Measurements from ENCODE around the gene VAV2.
A peak's percentile ranks its signal among the peaks of the same experiment; 100 is the strongest.

Gene VAV2

DNA sequence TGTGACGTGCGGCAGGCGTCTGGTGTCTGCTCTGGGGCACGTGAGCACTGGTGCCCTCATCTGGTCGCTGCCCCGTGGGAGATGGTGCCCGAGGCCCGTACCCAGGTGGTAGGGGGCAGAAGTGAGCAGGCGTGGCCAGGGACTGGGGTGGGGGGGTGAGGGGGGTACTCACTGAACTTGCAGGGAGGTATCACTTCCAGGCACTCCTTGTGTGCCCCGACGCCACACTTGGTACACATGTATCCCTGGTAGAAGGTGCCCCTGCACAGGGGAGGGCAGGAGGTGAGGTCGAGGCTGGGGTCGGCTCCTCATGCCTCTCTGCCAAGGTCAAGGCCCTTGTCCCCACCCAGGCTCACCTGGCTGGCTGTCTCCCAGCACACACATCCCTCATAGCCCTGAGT is 208.8 kb downstream of the VAV2 start:
- no peak overlapping the region for H4K12ac ChIP-seq (ENCODE audit: low read depth, low read length)
- H3K27ac ChIP-seq (ENCODE audit: low read depth, low read length) = peak overlapping the region; percentile 62
- H4K91ac ChIP-seq (ENCODE audit: low read depth, low read length) = no peak overlapping the region
- no peak for DNase-seq
- no peaks in the 10 kb centered on the region for H3K79me2 ChIP-seq (ENCODE audit: control insufficient read depth, insufficient read depth, low read length, poor library complexity)
- H3K9me3 ChIP-seq (ENCODE audit: insufficient read depth, low read depth, low read length) = peaks cover 11% of the 10 kb centered on the region
- H3K4ac ChIP-seq (ENCODE audit: low read depth, low read length) = no peak overlapping the region
- H2BK12ac ChIP-seq (ENCODE audit: low read length) = no peak overlapping the region
- H3K4me2 ChIP-seq (ENCODE audit: low read length) = no peak overlapping the region
- no peak overlapping the region for H3K14ac ChIP-seq (ENCODE audit: low read length)
- H2AK5ac ChIP-seq (ENCODE audit: low read length) = no peak overlapping the region
- no peak overlapping the region for H2AFZ ChIP-seq (ENCODE audit: insufficient read depth, low read length, poor library complexity)
- peaks cover 5% of the 10 kb centered on the region for H3K79me1 ChIP-seq (ENCODE audit: low read length)
- H3K18ac ChIP-seq (ENCODE audit: low read length) = peak overlapping the region; percentile 1
- no peaks in the 10 kb centered on the region for H3K27me3 ChIP-seq (ENCODE audit: insufficient read depth, low read length)
- peaks cover 19 to 22% of the 10 kb centered on the region in 2 experiments for H3K4me1 ChIP-seq (ENCODE audit: control insufficient read depth in 1 of 2, insufficient read depth in 2 of 2, low read length in 2 of 2)
- H3K23ac ChIP-seq (ENCODE audit: low read length) = no peak overlapping the region
- no peak overlapping the region for H2BK120ac ChIP-seq (ENCODE audit: insufficient read depth, low read length, poor library complexity)
- no peak overlapping the region for H2BK5ac ChIP-seq (ENCODE audit: low read depth, low read length, poor library complexity)
- no CpG with 5 or more reads among the region's 13 CpGs for WGBS (ENCODE audit: extremely low coverage, insufficient coverage, insufficient read length)
- peaks cover 88% of the 10 kb centered on the region in 2 experiments for H3K36me3 ChIP-seq (ENCODE audit: control insufficient read depth in 1 of 2, insufficient read depth in 2 of 2, low read length in 2 of 2)
- H3K9ac ChIP-seq (ENCODE audit: low read length) = no peak overlapping the region
- H4K8ac ChIP-seq (ENCODE audit: low read depth, low read length) = no peak overlapping the region
- no peak overlapping the region for H3K4me3 ChIP-seq (ENCODE audit: low read depth, low read length)

DNA sequence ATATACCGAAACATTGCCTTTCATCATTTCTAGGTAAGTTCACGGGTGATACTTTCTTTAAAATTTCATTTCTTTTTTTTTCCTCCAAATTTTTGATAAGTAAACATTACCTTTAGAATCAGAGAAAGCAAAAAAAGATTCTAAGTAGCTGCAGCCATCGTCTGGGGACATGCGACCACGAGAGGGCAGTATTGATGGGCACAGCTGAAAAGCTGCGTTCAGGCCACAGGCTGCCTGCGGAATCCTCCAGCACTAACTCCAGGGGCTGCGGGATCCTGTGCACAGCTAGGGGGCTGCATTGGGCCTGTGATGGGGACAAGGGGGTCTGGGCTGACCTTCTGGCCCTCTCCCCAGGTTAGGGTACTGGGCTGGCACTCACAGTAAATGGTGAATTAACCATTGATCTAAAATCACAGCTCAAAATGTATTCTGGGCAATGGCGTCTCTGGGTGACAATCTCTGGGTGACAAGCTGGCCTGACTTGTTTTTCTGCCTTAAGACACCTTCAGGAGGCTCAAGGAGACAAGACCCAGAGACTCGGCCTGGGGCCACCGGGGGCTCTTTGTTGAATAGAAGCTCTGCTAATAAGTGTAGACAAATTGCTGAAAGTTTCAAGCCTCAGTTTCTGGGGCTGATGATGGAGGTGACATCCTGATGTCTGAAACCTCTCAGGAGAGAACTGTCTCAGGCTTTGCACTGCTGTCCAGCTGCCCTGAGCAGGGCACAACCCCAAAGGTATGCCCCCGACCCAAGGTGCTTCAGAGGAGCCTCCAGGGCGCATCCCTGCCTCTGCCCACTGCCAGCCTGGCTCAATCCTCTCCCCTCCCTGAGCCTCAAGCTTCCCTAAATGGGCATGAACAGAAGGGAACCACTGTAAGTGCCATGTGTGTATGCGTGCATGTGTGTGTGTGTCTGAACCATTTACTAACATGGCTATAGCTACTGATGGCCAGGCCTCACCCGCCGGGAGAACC is 209.7 kb downstream of the VAV2 start:
- H3K27me3 ChIP-seq (ENCODE audit: insufficient read depth, low read length) = no peaks in the 10 kb centered on the region
- H3K4ac ChIP-seq (ENCODE audit: low read depth, low read length) = no peak overlapping the region
- peak overlapping the region; percentile 1 for H3K4me2 ChIP-seq (ENCODE audit: low read length)
- peak; percentile 61 to 87 for DNase-seq
- H3K14ac ChIP-seq (ENCODE audit: low read length) = no peak overlapping the region
- H3K79me1 ChIP-seq (ENCODE audit: low read length) = peaks cover 5% of the 10 kb centered on the region
- H3K79me2 ChIP-seq (ENCODE audit: control insufficient read depth, insufficient read depth, low read length, poor library complexity) = no peaks in the 10 kb centered on the region
- H2BK120ac ChIP-seq (ENCODE audit: insufficient read depth, low read length, poor library complexity) = no peak overlapping the region
- no peak overlapping the region for H4K12ac ChIP-seq (ENCODE audit: low read depth, low read length)
- no CpG with 5 or more reads among the region's 16 CpGs for WGBS (ENCODE audit: extremely low coverage, insufficient coverage, insufficient read length)
- H2AK5ac ChIP-seq (ENCODE audit: low read length) = no peak overlapping the region
- no peak overlapping the region for H4K8ac ChIP-seq (ENCODE audit: low read depth, low read length)
- peak overlapping the region; percentile 32 for H3K18ac ChIP-seq (ENCODE audit: low read length)
- no peak overlapping the region for H2AFZ ChIP-seq (ENCODE audit: insufficient read depth, low read length, poor library complexity)
- H3K9me3 ChIP-seq (ENCODE audit: insufficient read depth, low read depth, low read length) = peaks cover 11% of the 10 kb centered on the region
- H3K4me1 ChIP-seq (ENCODE audit: control insufficient read depth in 1 of 2, insufficient read depth in 2 of 2, low read length in 2 of 2) = peaks cover 16 to 17% of the 10 kb centered on the region in 2 experiments
- H4K91ac ChIP-seq (ENCODE audit: low read depth, low read length) = peak overlapping the region; percentile 61
- H3K27ac ChIP-seq (ENCODE audit: low read depth, low read length) = peak overlapping the region; percentile 62
- H3K36me3 ChIP-seq (ENCODE audit: control insufficient read depth in 1 of 2, insufficient read depth in 2 of 2, low read length in 2 of 2) = peaks cover 89% of the 10 kb centered on the region in 2 experiments
- no peak overlapping the region for H3K23ac ChIP-seq (ENCODE audit: low read length)
- H2BK5ac ChIP-seq (ENCODE audit: low read depth, low read length, poor library complexity) = peak overlapping the region; percentile 15
- H2BK12ac ChIP-seq (ENCODE audit: low read length) = peak overlapping the region; percentile 58
- no peak overlapping the region for H3K9ac ChIP-seq (ENCODE audit: low read length)
- H3K4me3 ChIP-seq (ENCODE audit: low read depth, low read length) = no peak overlapping the region

DNA sequence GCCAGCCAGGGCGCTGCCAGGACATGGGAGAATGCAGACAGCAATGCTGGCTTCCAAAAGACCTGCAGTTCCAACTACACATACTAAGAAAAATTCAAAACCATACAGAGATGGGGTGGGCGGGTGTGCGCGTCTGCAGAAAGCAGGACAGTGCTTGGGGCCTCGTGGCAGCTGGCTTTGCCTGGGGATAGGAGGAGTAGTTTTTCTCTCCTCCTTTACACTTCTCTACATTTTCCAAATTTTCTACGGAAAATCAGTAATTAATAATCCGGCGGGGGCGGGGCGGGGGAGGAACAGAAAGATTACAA is 210.3 kb downstream of the VAV2 start:
- Histone ChIP-seq H4K8ac (ENCODE audit: low read depth, low read length) (no peak overlapping the region), H3K23ac (ENCODE audit: low read length) (no peak overlapping the region), H3K27me3 (ENCODE audit: insufficient read depth, low read length) (no peaks in the 10 kb centered on the region), H3K9ac (ENCODE audit: low read length) (no peak overlapping the region), H3K36me3 (ENCODE audit: control insufficient read depth in 1 of 2, insufficient read depth in 2 of 2, low read length in 2 of 2) (peaks cover 89 to 91% of the 10 kb centered on the region in 2 experiments), H4K91ac (ENCODE audit: low read depth, low read length) (no peak overlapping the region), H2AFZ (ENCODE audit: insufficient read depth, low read length, poor library complexity) (no peak overlapping the region), H3K79me2 (ENCODE audit: control insufficient read depth, insufficient read depth, low read length, poor library complexity) (no peaks in the 10 kb centered on the region), H3K4ac (ENCODE audit: low read depth, low read length) (no peak overlapping the region), H3K4me1 (ENCODE audit: control insufficient read depth in 1 of 2, insufficient read depth in 2 of 2, low read length in 2 of 2) (peaks cover 16 to 17% of the 10 kb centered on the region in 2 experiments), H3K14ac (ENCODE audit: low read length) (no peak overlapping the region), H3K4me2 (ENCODE audit: low read length) (no peak overlapping the region), H3K18ac (ENCODE audit: low read length) (peak overlapping the region; percentile 39), H2BK5ac (ENCODE audit: low read depth, low read length, poor library complexity) (no peak overlapping the region), H3K4me3 (ENCODE audit: low read depth, low read length) (no peak overlapping the region), H3K9me3 (ENCODE audit: insufficient read depth, low read depth, low read length) (peaks cover 11% of the 10 kb centered on the region), H3K27ac (ENCODE audit: low read depth, low read length) (no peak overlapping the region), H2BK120ac (ENCODE audit: insufficient read depth, low read length, poor library complexity) (no peak overlapping the region), H3K79me1 (ENCODE audit: low read length) (peaks cover 5% of the 10 kb centered on the region), H2AK5ac (ENCODE audit: low read length) (no peak overlapping the region), H4K12ac (ENCODE audit: low read depth, low read length) (no peak overlapping the region), H2BK12ac (ENCODE audit: low read length) (no peak overlapping the region)
- no CpG with 5 or more reads among the region's 10 CpGs for WGBS (ENCODE audit: extremely low coverage, insufficient coverage, insufficient read length)
- no peak for DNase-seq

DNA sequence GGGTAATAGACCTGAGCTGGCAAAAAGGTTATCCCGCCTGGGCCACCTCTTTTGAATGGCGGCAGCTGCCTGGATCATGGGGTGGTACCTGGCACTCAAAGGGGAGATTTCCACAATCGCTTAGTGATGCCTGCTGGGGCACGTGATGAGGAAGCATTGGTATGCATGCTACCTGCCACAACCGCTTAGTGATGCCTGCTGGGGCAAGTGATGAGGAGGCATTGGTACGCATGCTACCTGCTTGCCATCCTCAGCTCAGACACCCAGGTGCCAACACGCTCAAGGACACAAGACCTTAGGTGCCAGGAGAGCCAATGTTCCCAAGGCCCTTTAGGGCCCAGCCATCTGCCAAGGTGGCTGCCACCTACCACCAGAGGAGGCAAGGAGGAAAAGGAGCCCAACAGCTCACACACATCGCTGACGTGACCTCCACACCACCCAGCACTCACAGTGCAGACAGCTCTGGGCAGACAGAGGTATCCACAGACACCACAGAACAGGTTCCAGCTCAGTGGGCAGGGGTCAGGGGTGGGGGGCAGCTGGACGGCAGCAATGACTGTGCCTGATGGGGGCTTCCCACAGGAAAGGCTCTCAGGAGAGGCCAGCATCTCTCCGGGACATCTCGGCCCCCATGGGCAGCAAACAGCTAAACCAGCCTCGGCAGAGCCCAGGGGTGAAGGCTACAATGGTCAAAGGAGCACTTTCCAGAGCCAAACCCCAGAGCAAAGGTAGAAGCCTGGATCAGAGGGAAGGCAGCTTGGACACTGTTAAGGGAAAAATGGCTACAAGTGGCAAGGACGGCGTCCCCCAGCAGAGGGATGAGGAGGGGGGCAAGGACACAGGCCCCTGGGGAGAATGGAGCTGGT is 210.9 kb downstream of the VAV2 start:
- WGBS (ENCODE audit: extremely low coverage, insufficient coverage, insufficient read length) = no CpG with 5 or more reads among the region's 15 CpGs
- H2BK12ac ChIP-seq (ENCODE audit: low read length) = no peak overlapping the region

More for the DNA sequence above, 210.9 kb downstream of the VAV2 start:
- Histone ChIP-seq H4K12ac (ENCODE audit: low read depth, low read length) (no peak overlapping the region), H3K4me2 (ENCODE audit: low read length) (no peak overlapping the region), H2AFZ (ENCODE audit: insufficient read depth, low read length, poor library complexity) (no peak overlapping the region), H3K9ac (ENCODE audit: low read length) (no peak overlapping the region), H3K79me1 (ENCODE audit: low read length) (peaks cover 5% of the 10 kb centered on the region), H3K4me3 (ENCODE audit: low read depth, low read length) (no peak overlapping the region), H4K91ac (ENCODE audit: low read depth, low read length) (no peak overlapping the region), H3K14ac (ENCODE audit: low read length) (no peak overlapping the region), H3K23ac (ENCODE audit: low read length) (no peak overlapping the region), H3K36me3 (ENCODE audit: control insufficient read depth in 1 of 2, insufficient read depth in 2 of 2, low read length in 2 of 2) (peaks cover 89 to 91% of the 10 kb centered on the region in 2 experiments), H3K27ac (ENCODE audit: low read depth, low read length) (no peak overlapping the region), H2BK5ac (ENCODE audit: low read depth, low read length, poor library complexity) (no peak overlapping the region), H3K9me3 (ENCODE audit: insufficient read depth, low read depth, low read length) (peaks cover 11% of the 10 kb centered on the region), H3K18ac (ENCODE audit: low read length) (peak overlapping the region; percentile 39), H3K4ac (ENCODE audit: low read depth, low read length) (no peak overlapping the region), H2AK5ac (ENCODE audit: low read length) (no peak overlapping the region), H3K79me2 (ENCODE audit: control insufficient read depth, insufficient read depth, low read length, poor library complexity) (no peaks in the 10 kb centered on the region), H3K4me1 (ENCODE audit: control insufficient read depth in 1 of 2, insufficient read depth in 2 of 2, low read length in 2 of 2) (peaks cover 16 to 17% of the 10 kb centered on the region in 2 experiments), H4K8ac (ENCODE audit: low read depth, low read length) (no peak overlapping the region), H3K27me3 (ENCODE audit: insufficient read depth, low read length) (no peaks in the 10 kb centered on the region), H2BK120ac (ENCODE audit: insufficient read depth, low read length, poor library complexity) (no peak overlapping the region)
- no peak for DNase-seq
